HG02759 (cell line): ENCODE results near the gene CD53.
"Not testable (repeated sequence)": the region's sequence is repeated elsewhere in the genome, so short reads cannot be mapped to it uniquely, and the experiment has no call there.

Source experiments
- ATAC-seq: cut with Tn5 transposase; IDR thresholded peaks from one replicate; pipeline ENCODE4 v1.9.1; 2021; ENCODE audit warnings: mild to moderate bottlenecking, moderate library complexity; ENCODE audit not compliant: unreplicated experiment

CD53 gene

DNA sequence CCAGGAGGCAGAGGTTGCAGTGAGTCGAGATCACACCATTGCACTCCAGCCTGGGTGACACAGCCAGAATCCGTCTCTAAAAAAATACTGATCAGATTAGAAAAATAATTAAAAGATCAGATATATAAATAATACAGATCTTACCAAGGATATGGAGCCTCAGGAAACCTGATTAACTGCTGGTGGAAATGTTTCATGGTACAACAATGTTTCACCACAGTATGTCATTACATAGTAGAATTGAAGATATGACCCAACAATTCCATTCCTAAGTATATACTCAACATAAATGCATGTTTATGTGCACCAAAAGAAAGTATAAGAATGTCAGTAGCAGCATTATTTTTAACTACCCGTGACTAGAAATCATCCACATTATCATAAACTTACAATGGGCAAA is 41.7 kb downstream of the CD53 start:
- ATAC-seq, result no peak

DNA sequence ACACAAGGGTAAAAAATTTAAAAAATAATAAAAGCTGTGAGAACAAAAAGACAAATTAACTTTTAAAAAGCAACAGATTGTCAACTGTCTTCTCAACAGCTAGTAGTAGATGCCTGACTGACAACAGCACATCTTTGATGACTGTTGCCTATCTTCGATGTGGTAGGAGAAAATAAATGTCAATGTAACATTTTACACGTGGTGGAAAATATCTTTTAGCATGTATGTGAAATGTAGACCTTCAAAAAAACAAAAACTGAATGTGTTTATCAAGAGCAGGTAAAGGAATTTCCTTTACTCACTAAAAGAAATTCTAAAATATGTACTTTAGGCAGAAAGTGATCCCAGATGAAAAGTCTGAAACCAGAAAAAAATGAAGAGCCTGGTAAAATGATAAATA is 42.9 kb downstream of the CD53 start:
- ATAC-seq, result no peak

DNA sequence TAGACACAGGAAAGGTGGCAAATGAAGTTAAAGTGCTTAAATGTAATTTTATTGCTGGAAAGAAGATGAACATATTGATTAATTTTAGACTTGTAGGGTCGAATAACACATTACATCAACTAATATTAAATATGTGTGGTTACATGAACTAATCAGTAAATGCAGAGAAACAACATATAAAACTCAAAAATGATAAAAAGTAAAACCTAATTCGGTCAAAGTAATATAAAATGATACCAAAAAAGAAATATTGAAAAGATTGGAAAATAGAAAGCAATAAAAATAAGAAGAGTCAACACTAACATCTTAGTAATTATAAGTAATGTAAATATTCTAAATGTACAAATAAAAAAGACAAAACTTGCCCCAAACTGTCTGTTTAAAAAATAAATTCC is 43.3 kb downstream of the CD53 start:
- no peak for ATAC-seq

DNA sequence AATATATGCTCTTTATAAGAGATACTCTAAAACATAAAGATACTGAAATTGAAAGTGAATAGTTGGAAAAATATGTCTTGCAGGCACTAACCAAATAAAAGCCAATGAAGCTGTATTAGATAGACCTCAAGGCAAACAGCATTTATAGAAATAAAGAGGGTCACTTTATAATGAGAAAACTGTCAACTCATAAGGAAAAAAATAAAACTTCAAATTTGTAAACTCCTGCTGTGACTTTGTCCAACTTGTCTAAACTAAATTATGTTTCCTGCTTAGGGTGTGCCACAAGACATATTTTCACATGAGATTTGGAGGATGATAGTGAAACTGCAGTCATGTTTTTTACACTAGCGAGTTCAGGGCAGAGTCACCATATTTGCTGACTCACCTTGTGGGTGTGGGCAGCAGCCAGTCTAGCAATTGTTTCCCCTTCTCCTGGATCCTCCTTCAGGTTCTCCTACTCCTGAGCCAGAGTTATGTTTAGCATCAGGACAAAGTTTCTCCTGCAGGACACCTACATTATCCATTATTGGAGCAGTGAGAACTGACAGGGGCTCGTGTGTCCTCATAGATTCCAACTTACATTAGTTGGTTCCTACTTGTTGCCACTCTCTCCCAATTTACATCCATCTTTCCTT is 43.8 kb downstream of the CD53 start:
- ATAC-seq, result peak; percentile 72

DNA sequence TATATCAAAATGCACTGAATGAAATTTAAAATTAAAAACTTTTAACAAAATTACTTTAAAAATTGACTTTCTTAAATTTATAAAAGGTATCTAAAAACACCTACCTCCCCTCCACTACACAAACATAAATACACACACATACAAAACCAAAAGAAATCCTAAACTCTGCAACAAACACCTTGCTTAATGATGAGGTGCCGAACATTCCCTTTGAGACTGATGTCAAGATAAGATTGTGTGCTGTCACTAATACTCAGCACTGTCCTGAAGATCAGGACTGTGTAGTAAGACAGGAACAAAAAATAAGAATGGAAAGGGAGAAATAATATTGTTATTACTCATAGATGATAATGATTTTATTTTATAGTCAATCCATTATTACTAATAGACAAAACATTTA is 45.1 kb downstream of the CD53 start:
- no peak for ATAC-seq

DNA sequence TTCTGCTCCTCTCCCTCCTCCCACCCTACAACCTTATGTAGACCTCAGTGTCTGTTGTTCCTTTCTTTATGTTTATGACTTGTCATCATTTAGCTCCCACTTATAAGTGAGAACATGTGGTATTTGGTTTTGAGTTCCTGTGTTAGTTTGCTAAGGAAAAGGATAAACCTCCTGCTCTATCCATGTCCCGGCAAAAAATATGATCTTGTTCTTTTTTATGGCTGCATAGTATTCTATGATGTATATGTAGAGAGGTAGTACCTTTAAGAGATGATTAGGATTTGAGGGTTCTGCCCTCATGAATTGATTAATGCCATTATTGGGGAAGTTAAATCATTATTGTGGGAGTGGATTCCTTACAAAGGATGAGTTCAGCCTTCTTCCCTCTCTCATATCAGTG is 49.0 kb downstream of the CD53 start:
- no peak for ATAC-seq

DNA sequence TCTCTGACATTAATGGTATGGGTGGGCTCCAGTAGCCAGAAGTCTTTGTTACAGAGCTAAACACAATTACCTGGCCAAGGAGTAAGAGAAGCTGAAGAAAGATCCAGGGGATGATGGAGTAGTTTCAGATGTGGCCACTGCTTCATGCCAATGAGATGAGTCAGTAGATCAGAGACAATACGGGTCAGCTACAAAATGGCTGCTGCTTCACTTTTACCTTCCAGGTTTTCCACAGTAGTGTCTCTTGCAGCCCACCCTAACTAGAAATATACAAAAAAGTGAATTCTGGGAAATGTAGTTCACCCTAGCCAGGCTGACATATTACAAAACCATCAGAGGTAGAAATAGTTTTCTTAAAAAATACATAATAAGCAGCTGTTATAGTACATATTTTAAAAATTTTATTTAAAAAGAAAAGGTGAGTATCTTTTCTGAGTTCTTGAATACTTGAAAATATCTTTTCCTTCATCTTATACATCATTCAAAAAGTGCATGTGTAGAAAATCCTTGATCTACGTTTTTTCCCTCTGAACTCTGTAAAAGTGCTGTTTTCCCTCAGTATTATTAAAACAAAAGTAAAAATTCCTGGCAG is 54.6 kb downstream of the CD53 start:
- ATAC-seq, result no peak

DNA sequence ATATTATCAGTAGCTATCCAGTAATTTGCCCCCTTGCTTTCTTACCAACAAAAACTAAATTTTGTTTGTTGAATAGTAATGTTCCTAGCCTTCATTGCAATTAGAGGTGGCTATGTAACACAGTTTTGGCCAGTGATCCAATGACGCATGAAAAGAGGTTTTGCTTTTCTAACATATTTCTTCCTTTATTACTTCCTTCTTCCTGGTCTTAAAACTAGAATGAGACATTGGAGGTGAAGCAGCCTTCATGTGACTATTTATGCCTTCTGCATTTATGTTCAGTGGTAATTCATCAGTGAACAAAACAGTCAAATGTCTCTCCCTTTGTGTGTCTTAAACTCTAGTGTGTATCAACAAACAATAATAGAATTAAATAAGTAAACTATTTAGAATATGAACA is 55.2 kb downstream of the CD53 start:
- no peak for ATAC-seq

DNA sequence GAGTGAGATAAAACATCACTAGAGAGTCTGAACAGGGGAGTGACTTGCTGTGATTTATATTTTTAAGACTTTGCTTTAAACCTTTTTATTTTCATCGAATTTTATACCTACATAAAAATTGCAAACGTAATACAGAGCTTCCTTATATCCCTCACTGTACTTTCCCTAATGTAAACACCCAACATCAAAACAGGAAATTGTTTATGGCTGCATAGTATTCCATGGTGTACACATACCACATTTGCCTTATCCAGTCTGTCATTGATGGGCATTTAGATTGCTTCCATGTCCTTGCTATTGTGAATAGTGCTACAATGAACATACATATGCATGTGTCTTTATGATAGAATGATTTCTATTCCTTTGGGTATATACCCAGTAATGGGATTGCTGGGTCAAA is 56.0 kb downstream of the CD53 start:
- ATAC-seq, result no peak

DNA sequence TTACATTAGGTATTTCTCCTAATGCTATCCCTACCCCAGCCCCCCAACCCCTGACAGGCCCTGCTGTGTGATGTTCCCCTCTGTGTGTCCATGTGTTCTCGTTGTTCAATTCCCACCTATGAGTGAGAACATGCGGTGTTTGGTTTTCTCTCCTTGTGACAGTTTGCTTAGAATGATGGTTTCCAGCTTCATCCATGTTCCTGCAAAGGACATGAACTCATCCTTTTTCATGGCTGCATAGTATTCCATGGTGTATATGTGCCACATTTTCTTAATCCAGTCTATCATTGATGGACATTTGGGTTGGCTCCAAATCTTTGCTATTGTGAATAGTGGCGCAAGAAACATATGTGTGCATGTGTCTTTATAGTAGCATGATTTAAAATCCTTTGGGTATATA is 58.1 kb downstream of the CD53 start:
- not testable (repeated sequence) for ATAC-seq

DNA sequence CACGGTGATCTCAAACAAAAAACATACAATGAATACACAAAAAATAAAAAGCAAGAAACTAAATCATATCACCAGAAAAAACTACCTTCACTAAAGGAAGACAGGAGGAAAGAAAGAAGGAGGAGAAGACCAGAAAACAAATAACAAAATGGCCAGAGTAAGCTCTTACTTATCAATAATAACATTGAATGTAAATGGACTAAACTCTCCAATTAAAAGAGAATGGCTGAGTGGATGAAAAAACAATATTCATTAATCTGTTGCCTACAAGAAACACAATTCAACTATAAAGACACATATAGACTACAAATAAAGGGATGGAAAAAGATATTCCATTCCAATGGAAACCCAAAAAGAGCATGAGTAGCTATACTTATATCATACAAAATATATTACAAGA is 63.6 kb downstream of the CD53 start:
- ATAC-seq, result no peak

DNA sequence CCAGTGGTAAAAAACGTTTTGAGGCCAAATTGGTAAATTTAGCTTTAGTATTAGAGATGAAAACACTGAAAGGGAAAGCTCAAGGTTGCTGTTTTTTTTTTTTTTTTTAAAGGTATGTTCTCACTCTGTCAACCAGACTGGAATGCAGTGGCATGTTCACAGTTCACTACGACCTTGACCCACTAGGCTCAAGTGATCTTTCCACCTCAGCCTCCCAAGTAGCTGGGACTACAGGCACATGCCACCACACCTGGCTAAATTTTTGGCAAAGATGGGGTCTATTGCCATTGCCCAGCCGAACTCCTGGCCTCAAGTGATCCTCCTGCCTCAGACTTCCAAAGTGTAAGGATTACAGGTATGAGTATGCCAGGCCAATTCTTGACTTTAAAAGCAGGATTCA is 71.9 kb downstream of the CD53 start:
- no peak for ATAC-seq

DNA sequence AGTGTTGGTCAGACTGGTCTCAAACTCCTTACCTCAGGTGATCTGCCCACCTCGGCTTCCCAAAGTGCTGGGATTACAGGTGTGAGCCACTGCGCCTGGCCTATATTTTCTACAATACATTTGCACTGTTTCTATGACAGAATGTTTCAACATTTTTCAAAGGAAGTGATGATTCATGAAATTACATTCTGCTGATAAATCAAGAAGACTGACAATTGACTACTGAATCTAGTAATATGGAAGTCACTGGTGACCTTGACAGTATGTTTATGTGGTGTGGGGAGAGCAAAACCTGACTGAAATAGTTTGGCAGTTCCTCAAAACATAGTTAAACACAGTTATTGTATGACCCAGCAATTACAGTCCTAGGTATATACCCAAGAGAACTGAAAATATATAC is 72.7 kb downstream of the CD53 start:
- no peak for ATAC-seq

DNA sequence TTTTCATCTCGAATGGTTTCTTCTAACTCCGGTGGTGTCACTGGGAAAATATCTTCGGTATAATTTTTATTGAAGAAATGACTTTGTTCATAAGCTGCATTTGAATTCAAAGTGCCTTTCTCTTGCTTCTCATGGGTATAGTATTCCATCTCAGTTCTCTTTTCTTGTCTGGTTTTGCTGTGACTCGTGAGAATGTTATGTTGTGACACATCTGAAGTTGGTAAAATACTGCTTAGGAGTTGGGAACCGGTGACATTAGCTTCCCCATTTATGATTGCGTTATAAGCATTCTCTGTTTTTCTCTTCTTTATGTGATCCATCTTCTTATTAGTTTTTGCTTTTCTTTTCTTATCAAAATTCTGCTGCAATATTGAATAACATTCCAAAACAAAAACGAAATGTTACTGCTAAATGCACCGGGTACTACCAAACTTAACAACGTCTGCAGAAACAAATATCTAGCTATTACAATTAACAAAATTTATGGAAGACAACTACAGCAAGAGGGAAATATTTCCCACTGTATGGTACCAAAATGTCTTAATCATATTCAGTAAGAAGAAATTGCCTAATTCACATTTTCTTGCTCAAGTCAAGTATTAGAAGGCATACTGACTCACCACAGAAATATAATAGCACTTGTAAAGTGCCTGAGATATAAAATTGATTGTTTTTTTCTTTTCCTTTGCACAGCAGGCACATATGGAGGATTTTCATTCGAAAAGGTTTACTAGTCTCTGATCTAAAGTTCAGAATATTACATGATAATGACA is 75.3 kb downstream of the CD53 start:
- ATAC-seq, result no peak
